ENCODE results near the gene CDK10.

DNA sequence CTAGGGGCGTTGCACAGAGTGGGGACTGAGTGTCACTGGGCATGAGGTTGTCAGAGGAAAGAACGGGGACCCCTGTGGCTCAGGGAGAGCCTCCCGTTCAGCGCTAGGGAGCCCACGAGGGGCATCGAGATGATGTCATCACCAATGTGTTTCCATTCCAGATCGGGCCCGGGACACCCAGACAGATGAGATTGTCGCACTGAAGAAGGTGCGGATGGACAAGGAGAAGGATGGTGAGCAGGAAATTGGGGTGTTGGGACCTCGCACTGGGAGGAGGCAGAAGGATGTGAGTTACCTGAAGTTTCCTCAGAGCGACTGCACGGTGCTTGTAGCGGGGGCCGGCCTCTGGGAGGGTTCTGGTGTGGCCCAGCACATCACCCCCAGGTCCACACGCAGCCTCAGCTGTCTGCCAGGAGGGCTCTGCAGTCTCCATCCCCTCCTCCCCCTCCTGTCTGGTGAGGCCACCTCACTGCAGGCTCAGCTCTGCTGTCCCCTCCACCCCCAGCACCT lies 4.0 kb downstream of the CDK10 start:
- TF ChIP-seq EZH2 (IDR thresholded peaks at IDR 0.05) = no peak
- TF ChIP-seq POLR2AphosphoS5 (IDR thresholded peaks at IDR 0.05; ENCODE audit: borderline replicate concordance, low read depth, low read length) = no peak

All from SK-N-MC (cell line).